Measurements from ENCODE around the gene EFHD2. TPM values are rescaled to one million over a fixed set of nuclear protein-coding genes. Genes with fewer than 3 reads are reported as not detected.

EFHD2 gene
- total and polyA plus RNA-seq, 2 experiments from 2014 or later, result 49.9 to 53.1 TPM

GRCh38 chr1:15472587-15472986 lies 62.9 kb downstream of the EFHD2 start:
- Histone ChIP-seq H3K4me3 (no peak overlapping the region), H3F3A (ENCODE audit: insufficient read depth) (no peaks in the 10 kb centered on the region), H3K36me3 (ENCODE audit: low read depth) (no peaks in the 10 kb centered on the region), H3K9ac (no peak overlapping the region), H3K9me2 (ENCODE audit: insufficient read depth) (no peaks in the 10 kb centered on the region), H4K20me1 (ENCODE audit: insufficient read depth) (no peaks in the 10 kb centered on the region), H2AFZ (no peak overlapping the region), H3K27ac (no peak overlapping the region), H3K79me2 (ENCODE audit: insufficient read depth) (no peaks in the 10 kb centered on the region), H3K9me3 (ENCODE audit: low read depth) (no peaks in the 10 kb centered on the region), H3K27me3 (replicated peaks; ENCODE audit: insufficient read depth) (no peaks in the 10 kb centered on the region), H3K4me2 (ENCODE audit: unreplicated experiment) (no peak overlapping the region), H3K4me1 (ENCODE audit: insufficient read depth) (no peaks in the 10 kb centered on the region)
- no peak for DNase-seq
- no peak for TF ChIP-seq EZH2 (IDR thresholded peaks at IDR 0.05; ENCODE audit: insufficient read depth, poor library complexity, severe bottlenecking)
- no peak for TF ChIP-seq EZH2phosphoT487 (IDR thresholded peaks at IDR 0.05; ENCODE audit: insufficient read depth, low read depth)
- in situ Hi-C loops (cut with MboI), result no loop called here
- 43 to 48% methylated on average over 11 of the region's 11 CpGs for WGBS, 2 experiments (ENCODE audit: low coverage in 1 of 2, low lambda C conversion rate in 2 of 2, missing lambda C conversion rate in 2 of 2)

GRCh38 chr1:15475752-15476314 lies 66.1 kb downstream of the EFHD2 start, which contains the start of gene CELA2B:
Gene CELA2B, plus strand, starts transcription at chr1:15476104. Its CDS starts 22 bp downstream, at chr1:15476126.
- Histone ChIP-seq H3K9ac (no peak within 1 kb of the TSS), H2AFZ (no peak within 1 kb of the TSS), H3K36me3 (ENCODE audit: low read depth) (no peaks in the 10 kb centered on the region), H3K4me1 (ENCODE audit: insufficient read depth) (no peaks in the 10 kb centered on the region), H3F3A (ENCODE audit: insufficient read depth) (no peaks in the 10 kb centered on the region), H3K4me3 (no peak within 1 kb of the TSS), H3K27ac (no peak within 1 kb of the TSS), H4K20me1 (ENCODE audit: insufficient read depth) (no peaks in the 10 kb centered on the region), H3K4me2 (ENCODE audit: unreplicated experiment) (no peak within 1 kb of the TSS), H3K79me2 (ENCODE audit: insufficient read depth) (no peaks in the 10 kb centered on the region), H3K9me3 (ENCODE audit: low read depth) (no peaks in the 10 kb centered on the region), H3K9me2 (ENCODE audit: insufficient read depth) (no peaks in the 10 kb centered on the region), H3K27me3 (replicated peaks; ENCODE audit: insufficient read depth) (no peaks in the 10 kb centered on the region)
- TF ChIP-seq EZH2phosphoT487 (IDR thresholded peaks at IDR 0.05; ENCODE audit: insufficient read depth, low read depth) (no peak), EZH2 (IDR thresholded peaks at IDR 0.05; ENCODE audit: insufficient read depth, poor library complexity, severe bottlenecking) (no peak)
- DNase-seq, result no peak
- in situ Hi-C loops (cut with MboI), result no loop called here
- 71 to 72% methylated on average over 5 of the region's 5 CpGs for WGBS, 2 experiments (ENCODE audit: low coverage in 1 of 2, low lambda C conversion rate in 2 of 2, missing lambda C conversion rate in 2 of 2)

GRCh38 chr1:15476927-15477326 lies 67.2 kb downstream of the EFHD2 start:
- no peaks in the 10 kb centered on the region for H3K79me2 ChIP-seq (ENCODE audit: insufficient read depth)
- no peaks in the 10 kb centered on the region for H3K9me2 ChIP-seq (ENCODE audit: insufficient read depth)
- in situ Hi-C loops (cut with MboI), result no loop called here
- no peak overlapping the region for H3K4me3 ChIP-seq
- no peak overlapping the region for H3K27ac ChIP-seq
- no peak overlapping the region for H2AFZ ChIP-seq
- H3K4me1 ChIP-seq (ENCODE audit: insufficient read depth), result no peaks in the 10 kb centered on the region
- H4K20me1 ChIP-seq (ENCODE audit: insufficient read depth), result no peaks in the 10 kb centered on the region
- H3K27me3 ChIP-seq (replicated peaks; ENCODE audit: insufficient read depth), result no peaks in the 10 kb centered on the region
- TF ChIP-seq EZH2 (IDR thresholded peaks at IDR 0.05; ENCODE audit: insufficient read depth, poor library complexity, severe bottlenecking) (no peak), EZH2phosphoT487 (IDR thresholded peaks at IDR 0.05; ENCODE audit: insufficient read depth, low read depth) (no peak)
- H3K4me2 ChIP-seq (ENCODE audit: unreplicated experiment), result no peak overlapping the region
- DNase-seq, result no peak
- H3K36me3 ChIP-seq (ENCODE audit: low read depth), result no peaks in the 10 kb centered on the region
- no peaks in the 10 kb centered on the region for H3F3A ChIP-seq (ENCODE audit: insufficient read depth)
- WGBS, 2 experiments (ENCODE audit: low coverage in 1 of 2, low lambda C conversion rate in 2 of 2, missing lambda C conversion rate in 2 of 2), result 87 to 92% methylated on average over 3 of the region's 3 CpGs
- no peak overlapping the region for H3K9ac ChIP-seq
- no peaks in the 10 kb centered on the region for H3K9me3 ChIP-seq (ENCODE audit: low read depth)

- no peak overlapping the region for H3K9ac ChIP-seq
- 88 to 89% methylated on average over 5 of the region's 5 CpGs for WGBS, 2 experiments (ENCODE audit: low coverage in 1 of 2, low lambda C conversion rate in 2 of 2, missing lambda C conversion rate in 2 of 2)
- H2AFZ ChIP-seq, result no peak overlapping the region
- H3K27ac ChIP-seq, result no peak overlapping the region
- no peaks in the 10 kb centered on the region for H3K79me2 ChIP-seq (ENCODE audit: insufficient read depth)
- in situ Hi-C loops (cut with MboI), result no loop called here
- H3K4me1 ChIP-seq (ENCODE audit: insufficient read depth), result no peaks in the 10 kb centered on the region
- H3K4me2 ChIP-seq (ENCODE audit: unreplicated experiment), result no peak overlapping the region
- H4K20me1 ChIP-seq (ENCODE audit: insufficient read depth), result no peaks in the 10 kb centered on the region
- H3K4me3 ChIP-seq, result no peak overlapping the region
- H3F3A ChIP-seq (ENCODE audit: insufficient read depth), result no peaks in the 10 kb centered on the region
- no peaks in the 10 kb centered on the region for H3K9me2 ChIP-seq (ENCODE audit: insufficient read depth)
- H3K9me3 ChIP-seq (ENCODE audit: low read depth), result no peaks in the 10 kb centered on the region
- no peaks in the 10 kb centered on the region for H3K36me3 ChIP-seq (ENCODE audit: low read depth)
- H3K27me3 ChIP-seq (replicated peaks; ENCODE audit: insufficient read depth), result no peaks in the 10 kb centered on the region
- no peak for TF ChIP-seq EZH2phosphoT487 (IDR thresholded peaks at IDR 0.05; ENCODE audit: insufficient read depth, low read depth)
- TF ChIP-seq EZH2 (IDR thresholded peaks at IDR 0.05; ENCODE audit: insufficient read depth, poor library complexity, severe bottlenecking), result no peak
- no peak for DNase-seq
Measured at GRCh38 chr1:15477646-15478212, 68.0 kb downstream of the EFHD2 start.

Other genes with a start within 250 kb of the EFHD2 start
- not detected in 2 replicates for gene FHAD1, start 162.7 kb upstream of the EFHD2 start, total RNA-seq (2014; rRNA removed; shearing (Covaris generic))
- gene FHAD1, start 162.7 kb upstream of the EFHD2 start, polyA plus RNA-seq (2016; fragmentation: Nextera tagmentation; extraction: Ambion mirVana), result 0.24 TPM in 1 of 2 replicates, not detected in the other
- gene CTRC, start 28.6 kb downstream of the EFHD2 start, total RNA-seq (2014; rRNA removed; shearing (Covaris generic)), result not detected in 2 replicates
- gene CTRC, start 28.6 kb downstream of the EFHD2 start, polyA plus RNA-seq (2016; fragmentation: Nextera tagmentation; extraction: Ambion mirVana), result not detected in 2 replicates
- gene CELA2A, start 46.8 kb downstream of the EFHD2 start, total RNA-seq (2014; rRNA removed; shearing (Covaris generic)), result not detected in 2 replicates
- gene CELA2A, start 46.8 kb downstream of the EFHD2 start, polyA plus RNA-seq (2016; fragmentation: Nextera tagmentation; extraction: Ambion mirVana), result not detected in 2 replicates
- gene CELA2B, start 66.2 kb downstream of the EFHD2 start, total RNA-seq (2014; rRNA removed; shearing (Covaris generic)), result not detected in 2 replicates
- gene CELA2B, start 66.2 kb downstream of the EFHD2 start, polyA plus RNA-seq (2016; fragmentation: Nextera tagmentation; extraction: Ambion mirVana), result not detected in 2 replicates
- 15.8 and 18.5 TPM in 2 replicates for gene CASP9, start 114.3 kb downstream of the EFHD2 start, total RNA-seq (2014; rRNA removed; shearing (Covaris generic))
- gene CASP9, start 114.3 kb downstream of the EFHD2 start, polyA plus RNA-seq (2016; fragmentation: Nextera tagmentation; extraction: Ambion mirVana), result 6.7 and 7.6 TPM in 2 replicates
- 21.8 and 22.5 TPM in 2 replicates for gene DNAJC16, start 117.0 kb downstream of the EFHD2 start, total RNA-seq (2014; rRNA removed; shearing (Covaris generic))
- gene DNAJC16, start 117.0 kb downstream of the EFHD2 start, polyA plus RNA-seq (2016; fragmentation: Nextera tagmentation; extraction: Ambion mirVana), result 10.0 and 10.2 TPM in 2 replicates
- gene AGMAT, start 175.2 kb downstream of the EFHD2 start, total RNA-seq (2014; rRNA removed; shearing (Covaris generic)), result 2.2 and 3.9 TPM in 2 replicates
- gene AGMAT, start 175.2 kb downstream of the EFHD2 start, polyA plus RNA-seq (2016; fragmentation: Nextera tagmentation; extraction: Ambion mirVana), result 0.75 and 0.85 TPM in 2 replicates
- 7.9 and 19.6 TPM in 2 replicates for gene DDI2, start 207.6 kb downstream of the EFHD2 start, total RNA-seq (2014; rRNA removed; shearing (Covaris generic))
- 4.3 and 5.0 TPM in 2 replicates for gene DDI2, start 207.6 kb downstream of the EFHD2 start, polyA plus RNA-seq (2016; fragmentation: Nextera tagmentation; extraction: Ambion mirVana)